HG02852 (cell line): Measurements from ENCODE around the gene IQGAP3.
"Not testable (repeated sequence)": the region's sequence is repeated elsewhere in the genome, so short reads cannot be mapped to it uniquely, and the experiment has no call there.

Source experiments
- ATAC-seq: cut with Tn5 transposase; IDR thresholded peaks from one replicate; pipeline ENCODE4 v1.9.1; 2021; ENCODE audit warnings: mild to moderate bottlenecking, moderate library complexity; ENCODE audit not compliant: unreplicated experiment

The IQGAP3 gene

DNA sequence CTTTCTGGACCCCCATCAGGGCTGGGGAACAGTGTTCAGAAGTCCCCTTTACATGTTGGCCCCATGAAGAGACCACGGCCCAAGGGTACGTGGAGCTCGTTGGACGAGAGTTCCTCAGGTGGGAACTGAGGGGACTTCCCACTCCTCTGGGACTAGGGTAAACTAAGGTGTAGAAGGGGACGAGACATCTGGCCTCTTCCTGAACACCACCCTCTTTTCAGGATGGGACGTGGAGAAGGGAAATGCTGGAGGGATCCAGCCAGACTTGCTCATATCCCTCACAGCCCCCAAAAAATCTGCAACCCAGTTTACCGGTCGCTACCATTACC, 21.3 kb upstream of the IQGAP3 start:
- ATAC-seq = no peak

GRCh38 chr1:156592910-156593660, 20.7 kb upstream of the IQGAP3 start:
- no peak for ATAC-seq

DNA sequence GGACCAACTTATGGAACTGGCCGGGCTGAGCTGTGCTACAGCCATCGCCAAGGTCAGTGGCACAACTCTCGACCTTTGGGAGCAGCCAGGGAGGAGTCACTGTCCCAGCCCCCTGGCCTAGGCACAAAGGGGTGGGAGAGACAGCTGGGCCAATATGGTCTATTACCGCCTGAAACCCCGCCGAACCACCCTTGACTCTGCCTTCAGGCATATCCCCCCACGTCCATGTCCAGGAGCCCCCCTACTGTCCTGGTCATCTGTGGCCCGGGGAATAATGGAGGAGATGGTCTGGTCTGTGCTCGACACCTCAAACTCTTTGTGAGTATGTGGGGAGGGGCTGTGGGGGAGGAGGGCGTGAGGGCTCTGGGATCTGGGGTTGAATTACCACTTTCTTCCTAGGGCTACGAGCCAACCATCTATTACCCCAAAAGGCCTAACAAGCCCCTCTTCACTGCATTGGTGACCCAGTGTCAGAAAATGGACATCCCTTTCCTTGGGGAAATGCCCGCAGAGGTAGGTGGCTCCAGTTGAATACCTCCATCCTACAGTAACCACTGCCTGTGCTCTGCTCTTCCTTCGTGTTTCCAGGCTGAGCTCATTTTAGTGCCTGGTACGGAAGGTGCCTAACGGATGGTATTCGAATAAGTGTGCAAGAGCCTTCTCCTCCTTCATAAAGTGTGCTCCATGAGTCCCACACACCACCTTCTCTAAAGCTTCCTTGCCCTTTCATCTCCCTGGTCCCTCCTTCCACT, 20.0 kb upstream of the IQGAP3 start:
- no peak for ATAC-seq

DNA sequence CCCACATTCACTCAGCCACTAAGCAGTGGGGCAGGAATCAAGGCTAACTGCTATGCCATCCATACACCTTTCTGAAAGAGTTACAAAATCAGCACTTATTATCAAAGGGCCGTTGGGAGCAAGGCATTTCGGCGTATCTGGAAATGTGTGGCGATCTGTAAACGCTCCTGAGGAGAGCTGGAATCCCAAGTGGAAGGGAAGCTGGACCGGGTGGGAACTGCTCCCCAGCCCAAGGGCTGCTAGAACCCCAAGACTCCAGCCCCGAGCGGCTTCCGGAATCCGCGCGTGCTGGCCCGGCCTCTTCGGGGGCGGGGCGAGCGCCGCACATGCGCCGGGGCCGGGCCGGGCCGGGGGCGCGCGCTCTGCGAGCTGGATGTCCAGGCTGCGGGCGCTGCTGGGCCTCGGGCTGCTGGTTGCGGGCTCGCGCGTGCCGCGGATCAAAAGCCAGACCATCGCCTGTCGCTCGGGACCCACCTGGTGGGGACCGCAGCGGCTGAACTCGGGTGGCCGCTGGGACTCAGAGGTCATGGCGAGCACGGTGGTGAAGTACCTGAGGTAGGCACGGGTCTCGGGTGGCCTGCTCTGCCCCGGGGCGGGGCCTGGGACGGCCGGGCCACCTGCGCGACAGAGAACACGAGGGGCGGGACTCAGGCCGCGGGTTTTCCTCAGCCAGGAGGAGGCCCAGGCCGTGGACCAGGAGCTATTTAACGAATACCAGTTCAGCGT, 19.2 kb upstream of the IQGAP3 start, which contains the start of gene NAXE:
Gene NAXE (plus strand): TSS at position 345 of the 726 bp plus-strand sequence. CDS start 29 bp downstream, at position 374.
- peak; percentile 91 for ATAC-seq

GRCh38 chr1:156591181-156591431, 18.7 kb upstream of the IQGAP3 start:
- ATAC-seq = no peak

DNA sequence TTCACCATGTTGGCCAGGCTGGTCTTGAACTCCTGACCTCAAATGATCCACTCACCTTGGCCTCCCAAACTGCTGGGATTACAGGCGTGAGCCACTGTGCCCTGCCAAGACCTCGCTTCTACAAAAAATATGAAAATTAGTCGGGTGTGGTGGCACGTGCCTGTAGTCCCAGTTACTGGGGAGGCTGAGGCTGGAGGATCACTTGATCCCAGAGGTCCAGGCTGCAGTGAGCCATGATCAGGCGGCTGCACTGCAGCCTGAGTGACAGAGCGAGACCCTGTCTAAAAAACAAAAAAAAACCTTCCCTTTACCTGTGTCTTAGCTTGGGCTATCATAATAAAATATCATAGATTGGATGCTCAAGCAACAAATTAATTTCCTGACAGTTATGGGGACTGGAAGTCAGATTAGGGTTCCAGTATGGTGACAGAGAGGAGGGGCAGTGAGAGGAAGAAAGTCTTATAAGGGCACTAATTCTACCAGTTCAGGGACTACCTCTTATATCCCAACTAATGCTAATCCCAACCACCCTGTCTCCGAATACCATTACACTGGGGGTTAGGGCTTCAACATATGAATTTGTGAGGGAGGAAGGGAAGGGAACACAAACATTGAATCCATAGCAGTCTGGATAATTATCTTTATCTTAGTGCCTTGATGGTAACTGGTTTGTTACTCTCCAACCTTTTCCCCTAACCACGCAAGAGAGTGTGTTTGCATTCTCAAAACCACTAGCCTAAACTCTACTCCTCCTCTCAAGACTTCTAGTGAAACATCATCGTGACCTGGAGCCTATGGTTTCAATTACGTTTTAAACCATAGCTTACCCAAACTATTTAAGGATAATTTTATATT, 18.2 kb upstream of the IQGAP3 start:
- ATAC-seq = no peak

DNA sequence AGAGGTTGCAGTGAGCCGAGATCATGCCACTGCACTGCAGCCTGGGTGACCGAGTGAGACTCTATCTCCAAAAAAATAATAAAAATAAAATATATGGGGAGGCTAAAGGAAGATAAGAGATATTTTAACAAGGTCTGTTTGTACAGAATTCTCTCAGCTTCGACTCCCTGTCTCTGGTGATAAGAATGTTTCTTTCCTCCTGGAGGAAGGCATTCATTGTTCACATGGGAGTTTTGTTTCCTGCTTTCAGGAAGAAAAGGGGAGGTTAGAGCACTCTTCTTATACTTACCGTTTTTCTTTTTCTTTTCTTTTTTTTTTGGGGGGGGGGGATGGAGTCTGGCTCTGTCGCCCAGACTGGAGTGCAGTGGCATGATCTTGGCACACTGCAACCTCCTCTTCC, 17.2 kb upstream of the IQGAP3 start:
- ATAC-seq = no peak

DNA sequence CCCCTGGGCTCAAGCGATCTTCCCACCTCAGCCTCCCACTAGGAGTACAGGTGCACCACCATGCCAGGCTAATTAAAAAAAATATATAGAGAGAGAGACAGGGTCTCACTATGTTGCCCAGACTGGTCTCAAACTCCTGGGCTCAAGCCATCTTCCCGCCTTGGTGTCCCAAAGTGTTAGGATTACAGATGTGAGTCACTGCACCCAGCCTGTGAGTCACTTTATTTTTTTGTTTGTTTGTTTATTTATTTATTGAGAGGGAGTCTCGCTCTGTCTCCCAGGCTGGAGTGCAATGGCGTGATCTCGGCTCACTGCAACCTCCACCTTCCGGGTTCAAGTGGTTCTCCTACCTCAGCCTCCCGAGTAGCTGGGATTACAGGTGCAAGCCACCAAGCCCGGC, 15.6 kb upstream of the IQGAP3 start:
- ATAC-seq = not testable (repeated sequence)

DNA sequence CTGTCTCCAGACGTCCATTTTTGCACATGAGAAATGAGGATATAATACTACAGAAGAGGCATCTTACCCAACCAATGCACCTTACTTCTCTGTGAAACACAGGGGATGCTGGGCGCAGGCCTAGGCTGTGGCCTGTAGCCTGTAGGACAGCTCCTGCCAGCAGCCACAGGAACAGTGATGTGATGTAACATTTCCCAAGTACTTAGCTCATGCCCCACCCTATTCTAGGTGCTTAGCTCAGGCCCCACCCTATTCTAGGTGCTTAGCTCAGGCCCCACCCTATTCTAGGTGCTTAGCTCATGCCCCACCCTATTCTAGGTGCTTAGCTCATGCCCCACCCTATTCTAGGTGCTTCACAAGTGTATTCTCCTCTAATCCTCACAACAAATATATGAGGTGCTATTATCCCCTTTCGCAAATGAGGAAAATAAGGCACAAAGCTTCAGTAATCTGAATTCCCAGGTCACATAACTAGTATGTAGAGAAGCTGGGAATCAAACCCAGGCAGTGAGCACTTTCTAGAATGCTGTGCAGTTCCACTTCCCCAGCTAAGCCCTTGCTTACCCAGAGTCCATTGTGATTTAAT, 14.6 kb upstream of the IQGAP3 start:
- no peak for ATAC-seq

GRCh38 chr1:156586323-156586722, 14.0 kb upstream of the IQGAP3 start:
- no peak for ATAC-seq

DNA sequence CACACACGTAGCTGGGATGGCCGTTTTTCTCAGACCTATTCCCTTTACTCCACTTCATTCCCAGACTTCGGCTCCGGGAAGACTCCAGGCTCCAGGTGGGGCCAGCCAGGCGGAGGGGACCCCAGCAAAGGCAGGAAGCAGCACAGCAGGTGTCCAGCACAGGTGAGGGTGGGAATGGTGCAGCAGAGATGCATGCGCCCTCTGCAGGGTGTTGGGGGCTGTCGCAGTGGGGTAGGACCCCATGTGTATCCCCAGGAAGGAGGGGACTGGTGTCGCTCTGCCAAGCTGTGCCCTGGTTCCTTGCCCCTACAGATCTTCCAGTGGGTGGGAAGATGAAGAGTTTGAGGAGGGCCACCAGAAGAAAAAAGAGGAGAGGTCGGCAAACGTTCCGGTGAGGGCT, 12.4 kb upstream of the IQGAP3 start:
- no peak for ATAC-seq

GRCh38 chr1:156583821-156584622, 11.7 kb upstream of the IQGAP3 start:
- ATAC-seq = no peak

DNA sequence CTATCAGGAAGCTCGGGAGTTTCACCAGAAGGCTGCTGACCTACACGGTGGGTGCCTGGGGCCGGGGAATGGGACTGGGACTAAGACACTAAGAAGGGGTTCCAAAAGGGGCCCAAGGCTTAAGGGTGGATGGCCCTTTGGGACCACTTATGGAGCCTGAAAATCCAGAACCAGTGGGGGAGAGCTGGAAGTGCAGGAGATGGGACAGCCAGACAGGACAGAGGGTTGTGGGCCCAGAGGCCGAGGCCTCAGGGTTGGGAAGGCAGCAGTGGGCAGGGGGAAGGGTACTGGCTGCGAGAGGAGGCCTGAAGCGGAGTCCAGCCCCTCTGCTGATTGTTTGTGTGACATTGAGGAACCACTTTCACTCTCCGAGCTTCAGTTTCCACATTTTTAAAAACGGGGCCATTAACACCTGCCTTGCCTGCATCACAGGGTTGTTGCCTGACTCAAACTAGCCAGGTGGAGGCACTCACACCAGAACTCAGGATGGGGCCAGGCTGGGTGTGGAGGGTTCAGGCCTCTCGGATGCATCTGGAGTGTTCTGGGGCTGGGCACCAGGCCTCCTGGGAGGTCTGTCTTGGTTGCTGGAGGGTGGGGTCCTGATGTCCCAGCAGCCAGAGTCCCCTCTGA, 10.1 kb upstream of the IQGAP3 start:
- ATAC-seq = no peak

DNA sequence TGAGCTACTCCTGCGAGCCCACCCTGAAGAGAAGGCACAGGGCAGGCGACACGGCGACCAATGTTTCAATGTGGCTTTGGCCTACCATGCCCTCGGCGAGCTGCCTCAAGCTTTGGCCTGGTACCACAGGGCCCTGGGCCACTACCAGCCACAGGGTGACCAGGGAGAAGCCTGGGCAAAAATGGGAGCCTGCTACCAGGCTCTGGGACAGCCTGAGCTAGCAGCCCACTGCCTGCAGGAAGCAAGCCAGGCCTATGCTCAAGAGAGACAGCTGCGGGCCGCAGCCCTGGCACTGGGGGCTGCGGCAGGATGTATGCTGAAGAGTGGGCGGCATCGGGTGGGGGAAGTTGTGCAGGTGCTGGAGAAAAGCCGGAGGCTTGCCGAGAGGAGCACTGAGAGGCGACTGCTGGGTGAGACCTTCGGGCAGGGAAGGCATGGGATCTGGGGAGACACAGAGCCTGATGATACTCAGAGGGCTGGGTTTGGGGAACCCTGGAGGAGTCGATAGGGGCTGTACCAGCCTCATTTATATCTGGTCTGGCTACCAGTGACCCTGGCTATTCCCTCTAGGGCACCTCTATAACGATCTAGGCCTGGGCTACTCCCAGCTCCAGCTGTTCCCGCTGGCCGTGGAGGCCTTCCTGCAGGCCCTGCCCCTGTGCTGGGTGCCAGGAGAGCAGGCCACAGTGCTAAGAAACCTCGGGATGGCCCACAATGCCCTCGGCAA, 9.5 kb upstream of the IQGAP3 start:
- ATAC-seq = no peak

- ATAC-seq = no peak
Measured at GRCh38 chr1:156579472-156579871, 7.1 kb upstream of the IQGAP3 start, which contains the start of gene TTC24. Gene TTC24, plus strand, starts transcription at chr1:156579723. Its CDS starts 1,642 bp downstream, at chr1:156581365.

DNA sequence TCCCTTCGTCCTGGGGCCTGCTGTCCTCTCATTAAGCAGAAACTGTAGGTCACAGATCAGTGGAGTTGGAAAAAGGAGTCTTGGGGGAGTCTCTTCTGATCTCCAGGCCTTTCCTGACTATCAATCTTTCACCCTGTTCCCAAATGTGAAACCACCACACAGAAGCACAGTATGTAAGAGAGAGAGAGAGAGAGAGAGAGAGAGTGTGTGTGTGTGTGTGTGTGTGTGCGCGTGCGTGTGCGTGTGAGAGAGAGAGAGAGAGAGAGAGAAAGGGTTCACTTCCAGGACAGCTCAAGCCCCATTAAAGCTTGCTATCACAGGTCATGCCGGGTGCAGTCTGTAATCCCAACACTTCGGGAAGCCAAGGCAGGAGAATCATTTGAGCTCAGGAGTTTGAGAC, 5.7 kb upstream of the IQGAP3 start:
- ATAC-seq = no peak

- no peak for ATAC-seq
Measured at GRCh38 chr1:156577550-156577949, 5.2 kb upstream of the IQGAP3 start.

- ATAC-seq = no peak
Measured at GRCh38 chr1:156574039-156574633, 1.8 kb upstream of the IQGAP3 start.
